ENCODE results near the gene ACAP2.

- no peak for TF ChIP-seq CTCF (IDR thresholded peaks at IDR 0.05 in 4 of 5, conservative IDR thresholded peaks at IDR 0.05 in 1 of 5)
- no peak for TF ChIP-seq POLR2A (IDR thresholded peaks at IDR 0.05)
Measured at GRCh38 chr3:195441992-195442572, 738 bp downstream of the ACAP2 start.
